H1 (cell line): Measurements from ENCODE around the gene KNDC1. TPM values are rescaled to one million over a fixed set of nuclear protein-coding genes. Genes with fewer than 3 reads are reported as not detected.

Source experiments
- CTCF ChIA-PET: fragments of 300-600 bp; sonication (Branson Sonifier 250); formaldehyde crosslinking; loops from one replicate; lab custom pipeline; 2021; ENCODE audit not compliant: partially characterized antibody; lab: Charles Lee
- POLR2A ChIA-PET: fragments of 300-600 bp; sonication (Branson Sonifier 250); formaldehyde crosslinking; loops from one replicate; lab custom pipeline; 2021; ENCODE audit warnings: inconsistent platforms; ENCODE audit not compliant: partially characterized antibody; lab: Charles Lee
- DNase-seq, 2 experiments: peaks; one replicate each; pipeline versions ENCODE4 v3.0.0 to v3.0.0-alpha.2; 2010 to 2022; ENCODE audit warnings: low spot score in 2 of 2, low read depth in 1 of 2, mixed read lengths in 1 of 2
- FAIRE-seq: peaks from 2 replicates; lab custom pipeline; 2011; peaks lifted over from hg19 to GRCh38; lab: Jason Lieb, UNC
- H2AFZ ChIP-seq: 2 replicates; pipeline ENCODE4 v1.8.1; 2012; ENCODE audit warnings: low read length, inconsistent platforms
- H2AK5ac ChIP-seq: 2 replicates; pipeline ENCODE4 v1.6.1; 2013; ENCODE audit warnings: low read depth, low read length
- H2BK120ac ChIP-seq: replicated peaks from 2 replicates; pipeline ENCODE3; 2013; ENCODE audit warnings: low read depth, low read length, inconsistent platforms
- H2BK12ac ChIP-seq: 2 replicates; pipeline ENCODE4 v1.6.1; 2013; ENCODE audit warnings: low read depth, low read length
- H2BK15ac ChIP-seq: 2 replicates; pipeline ENCODE4 v1.6.1; 2013; ENCODE audit warnings: low read length
- H2BK20ac ChIP-seq: 2 replicates; pipeline ENCODE4 v1.6.1; 2013; ENCODE audit warnings: low read length
- H2BK5ac ChIP-seq: 2 replicates; pipeline ENCODE4 v1.6.1; 2013; ENCODE audit warnings: low read depth, low read length
- H3K14ac ChIP-seq: 2 replicates; pipeline ENCODE4 v1.6.1; 2013; ENCODE audit warnings: inconsistent platforms; ENCODE audit not compliant: insufficient read length
- H3K18ac ChIP-seq: 2 replicates; pipeline ENCODE4 v1.6.1; 2013; ENCODE audit warnings: low read length; ENCODE audit errors: extremely low read depth
- H3K23ac ChIP-seq: 2 replicates; pipeline ENCODE4 v1.6.1; 2013; ENCODE audit warnings: inconsistent platforms; ENCODE audit not compliant: insufficient read length
- H3K23me2 ChIP-seq: 2 replicates; pipeline ENCODE4 v1.6.1; 2013; ENCODE audit warnings: low read depth, low read length
- H3K27ac ChIP-seq: 2 replicates; pipeline ENCODE4 v1.6.1; 2011; ENCODE audit warnings: low read depth, low read length, inconsistent platforms
- H3K27me3 ChIP-seq, 4 experiments: replicated peaks in 1 of 4; 1 replicate in 1 of 4; 2 replicates in 3 of 4; pipeline versions ENCODE4 v1.6.1 to v1.8.1; 2011 to 2013; ENCODE audit warnings: low read length in 3 of 4, mild to moderate bottlenecking in 3 of 4, inconsistent platforms in 2 of 4, mixed read lengths in 2 of 4, moderate library complexity in 1 of 4; ENCODE audit not compliant: control insufficient read depth in 3 of 4, insufficient read depth in 3 of 4; ENCODE audit errors: extremely low read depth in 1 of 4
- H3K36me3 ChIP-seq, 4 experiments: 2 replicates each; pipeline versions ENCODE4 v1.6.1 to v1.8.1; 2011 to 2013; ENCODE audit warnings: mild to moderate bottlenecking in 4 of 4, low read length in 3 of 4, moderate library complexity in 2 of 4, control low read depth in 1 of 4, inconsistent platforms in 1 of 4; ENCODE audit not compliant: insufficient read depth in 4 of 4, control insufficient read depth in 2 of 4
- H3K4ac ChIP-seq: replicated peaks from 2 replicates; pipeline ENCODE3; 2013; ENCODE audit warnings: low read length, low read depth, mixed read lengths, inconsistent platforms; ENCODE audit not compliant: insufficient read length
- H3K4me1 ChIP-seq, 4 experiments: replicated peaks in 1 of 4; 1 replicate in 1 of 4; 2 replicates in 3 of 4; pipeline versions ENCODE4 v1.6.1 to v1.8.1; 2011 to 2013; ENCODE audit warnings: low read length in 3 of 4, inconsistent platforms in 2 of 4, mixed read lengths in 1 of 4; ENCODE audit not compliant: insufficient read depth in 4 of 4, control insufficient read depth in 3 of 4
- H3K4me2 ChIP-seq, 2 experiments: 2 replicates each; pipeline versions ENCODE4 v1.6.1 to v1.8.1; 2011 to 2013; ENCODE audit warnings: low read depth in 2 of 2, low read length in 2 of 2, control low read depth in 1 of 2, inconsistent platforms in 1 of 2, mild to moderate bottlenecking in 1 of 2; ENCODE audit not compliant: insufficient read depth in 1 of 2
- H3K4me3 ChIP-seq, 4 experiments: fragments of 200-600, 300-600 bp in 1 of 4; sonication (generic), shearing (Covaris generic), sonication (Bioruptor Twin) in 1 of 4; 2 replicates each; pipeline versions ENCODE4 v1.5.1 to v1.8.1; 2011 to 2016; ENCODE audit warnings: low read length in 4 of 4, low read depth in 3 of 4, control low read depth in 2 of 4, inconsistent platforms in 2 of 4, mild to moderate bottlenecking in 2 of 4, mixed read lengths in 1 of 4, moderate library complexity in 1 of 4; ENCODE audit not compliant: insufficient read depth in 2 of 4; ENCODE audit errors: extremely low read depth in 1 of 4
- H3K56ac ChIP-seq: replicated peaks from 2 replicates; pipeline ENCODE3; 2013; ENCODE audit warnings: low read depth, mild to moderate bottlenecking, mixed read lengths, low read length, inconsistent platforms; ENCODE audit not compliant: insufficient read length
- H3K79me1 ChIP-seq: 2 replicates; pipeline ENCODE4 v1.6.1; 2013; ENCODE audit warnings: low read depth, low read length, control low read depth
- H3K79me2 ChIP-seq, 2 experiments: 2 replicates each; pipeline versions ENCODE4 v1.6.1 to v1.8.1; 2012 to 2013; ENCODE audit warnings: low read length in 2 of 2, mild to moderate bottlenecking in 2 of 2, inconsistent platforms in 1 of 2; ENCODE audit not compliant: insufficient read depth in 2 of 2, control insufficient read depth in 1 of 2
- H3K9ac ChIP-seq, 4 experiments: replicated peaks in 1 of 4; 1 replicate in 1 of 4; 2 replicates in 3 of 4; pipeline versions ENCODE4 v1.6.1 to v1.8.1; 2011 to 2013; ENCODE audit warnings: low read depth in 3 of 4, low read length in 3 of 4, control low read depth in 2 of 4, mild to moderate bottlenecking in 2 of 4, moderate library complexity in 2 of 4, inconsistent platforms in 1 of 4; ENCODE audit errors: extremely low read depth in 1 of 4
- H3K9me3 ChIP-seq, 2 experiments: 2 replicates each; pipeline versions ENCODE4 v1.6.1 to v1.8.1; 2012 to 2013; ENCODE audit warnings: mild to moderate bottlenecking in 2 of 2, moderate library complexity in 2 of 2, control low read depth in 1 of 2, inconsistent platforms in 1 of 2, low read depth in 1 of 2, low read length in 1 of 2, mixed read lengths in 1 of 2; ENCODE audit not compliant: insufficient read depth in 2 of 2
- H4K20me1 ChIP-seq, 2 experiments: replicated peaks in 1 of 2; 2 replicates each; pipeline versions ENCODE3 to v1.8.1; 2011 to 2013; ENCODE audit warnings: inconsistent platforms in 2 of 2, low read length in 2 of 2, mild to moderate bottlenecking in 1 of 2; ENCODE audit not compliant: insufficient read depth in 2 of 2, control insufficient read depth in 1 of 2
- H4K5ac ChIP-seq: 2 replicates; pipeline ENCODE4 v1.6.1; 2013; ENCODE audit warnings: low read length, low read depth, mixed read lengths, inconsistent platforms; ENCODE audit not compliant: insufficient read length
- H4K8ac ChIP-seq: 2 replicates; pipeline ENCODE4 v1.8.0; 2013; ENCODE audit warnings: mild to moderate bottlenecking, moderate library complexity, low read length, inconsistent platforms; ENCODE audit not compliant: insufficient read depth; ENCODE audit errors: extremely low read depth
- H4K91ac ChIP-seq: replicated peaks from 2 replicates; pipeline ENCODE3; 2013; ENCODE audit warnings: low read length, mixed read lengths, inconsistent platforms; ENCODE audit not compliant: insufficient read length
- ATF2 ChIP-seq: IDR thresholded peaks from 2 replicates; pipeline ENCODE4 v1.6.1; 2012; ENCODE audit warnings: low read length, inconsistent platforms
- ATF3 ChIP-seq: IDR thresholded peaks from 2 replicates; pipeline ENCODE4 v1.6.1; 2011; ENCODE audit warnings: low read depth, mild to moderate bottlenecking, low read length; ENCODE audit not compliant: insufficient read depth
- EZH2 ChIP-seq: fragments of 200-600 bp; sonication (generic); IDR thresholded peaks from 2 replicates; pipeline ENCODE4 v1.7.1; 2012; ENCODE audit warnings: low read depth, mild to moderate bottlenecking, moderate library complexity, low read length, inconsistent platforms; ENCODE audit not compliant: severe bottlenecking
- FOSL1 ChIP-seq: IDR thresholded peaks from 2 replicates; pipeline ENCODE4 v1.6.1; 2011; ENCODE audit warnings: mild to moderate bottlenecking, low read depth, low read length, moderate library complexity; ENCODE audit not compliant: insufficient read depth
- GABPA ChIP-seq: IDR thresholded peaks from 2 replicates; pipeline ENCODE4 v1.6.1; 2011; ENCODE audit warnings: mild to moderate bottlenecking, low read length, moderate library complexity, borderline replicate concordance; ENCODE audit not compliant: insufficient read depth
- HDAC2 ChIP-seq, 2 experiments: fragments of 300-600 bp in 1 of 2; sonication (generic) in 1 of 2; IDR thresholded peaks; 2 replicates each; pipeline ENCODE4 v1.6.1; 2011 to 2012; ENCODE audit warnings: low read depth in 2 of 2, low read length in 2 of 2, mild to moderate bottlenecking in 2 of 2, moderate library complexity in 2 of 2, borderline replicate concordance in 1 of 2, inconsistent platforms in 1 of 2
- NRF1 ChIP-seq: IDR thresholded peaks from 2 replicates; pipeline ENCODE4 v1.6.1; 2011; ENCODE audit warnings: mild to moderate bottlenecking, low read depth, low read length, improper control_type of control experiment
- SP4 ChIP-seq: IDR thresholded peaks from 2 replicates; pipeline ENCODE4 v1.6.1; 2012; ENCODE audit warnings: low read length, inconsistent platforms
- TEAD4 ChIP-seq: IDR thresholded peaks from 2 replicates; pipeline ENCODE4 v1.6.1; 2012; ENCODE audit warnings: low read depth, low read length, inconsistent platforms, mixed read lengths
- WGBS, 2 experiments: shearing (Covaris generic) in 1 of 2; methylation state at CpG; one replicate each; pipeline versions ENCODE4 v1.1.6 to v1.1.7; 2013 to 2015; ENCODE audit warnings: low lambda C conversion rate in 2 of 2, mixed read lengths in 2 of 2, inconsistent platforms in 1 of 2, low coverage in 1 of 2, missing lambda C conversion rate in 1 of 2; ENCODE audit not compliant: insufficient replicate concordance in 2 of 2, insufficient coverage in 1 of 2, insufficient read length in 1 of 2; ENCODE audit errors: extremely low coverage in 1 of 2, missing lambda C conversion rate in 1 of 2; 5-methylcytosine and 5-hydroxymethylcytosine counted together
- polyA plus RNA-seq, 7 experiments: library from polyadenylated mRNA; depleted of rRNA in 3 of 7; stranded (reverse) in 5 of 7; unstranded in 2 of 7; fragments of >200 nt in 5 of 7; fragments of 200-250 nt in 2 of 7; gene quantifications; 1 replicate in 5 of 7; 2 replicates in 1 of 7; 4 replicates in 1 of 7; pipeline versions ENCODE4 v1.2.1 to v1.2.3, GENCODE V29; 2011 to 2013; ENCODE audit warnings: missing spikeins in 2 of 7, mixed read lengths in 2 of 7
- total RNA-seq: library from RNA; stranded (reverse); fragmentation: NEBNext Ultra II Directional; extraction: Animal tissue kit (Norgen Biotek cat#: 25700); gene quantifications from 2 replicates; pipeline ENCODE4 v1.2.1, GENCODE V29; 2021

Gene KNDC1
- total and polyA plus RNA-seq, 2 of the 8 experiments (the other 6 are each of a cell fraction or from before 2014, with no cell fraction given) = 7.5 to 16.7 TPM

GRCh38 chr10:133251388-133252222 is 91.6 kb downstream of the KNDC1 start:
- Histone ChIP-seq H2BK5ac (no peak overlapping the region), H3K4me1 (peaks cover 0 to 7% (median 7%) of the 10 kb centered on the region in 4 experiments; a peak in 5 of 7 replicates), H2AK5ac (no peak overlapping the region), H3K9ac (no peak overlapping the region), H3K23me2 (0 out of 2 replicates have a peak, but pooled peaks cover 1% of the 10 kb centered on the region), H3K27ac (no peak overlapping the region), H2BK15ac (no peak overlapping the region), H2AFZ (no peak overlapping the region), H3K4ac (no peak overlapping the region), H3K36me3 (no peaks in the 10 kb centered on the region), H4K5ac (no peak overlapping the region), H3K56ac (no peak overlapping the region), H3K79me1 (0 out of 2 replicates have a peak, but pooled peaks cover 2% of the 10 kb centered on the region), H2BK20ac (no peak overlapping the region), H3K23ac (no peak overlapping the region), H3K9me3 (no peaks in the 10 kb centered on the region), H2BK12ac (no peak overlapping the region), H3K4me2 (no peak overlapping the region), H3K79me2 (no peaks in the 10 kb centered on the region), H3K14ac (no peak overlapping the region), H3K4me3 (no peak overlapping the region), H3K18ac (no peak overlapping the region), H4K8ac (no peak overlapping the region), H2BK120ac (no peak overlapping the region), H4K20me1 (peaks cover 0 to 5% of the 10 kb centered on the region in 2 experiments), H3K27me3 (no peaks in the 10 kb centered on the region; a peak in 3 of 7 replicates), H4K91ac (no peak overlapping the region)
- CTCF ChIA-PET = no interaction called here
- WGBS, 2 experiments = 85% methylated on average over 26 of the region's 28 CpGs; no CpG with 5 or more reads in 1 of the 2 experiments
- POLR2A ChIA-PET = no interaction called here
- FAIRE-seq (no peak), DNase-seq (no peak)
- TF ChIP-seq SP4 (no peak), FOSL1 (no peak), GABPA (no peak), ATF2 (no peak), ATF3 (no peak), TEAD4 (no peak), NRF1 (no peak), HDAC2 (IDR thresholded peaks at IDR 0.05; ENCODE audit: borderline replicate concordance in 1 of 2, low read depth in 2 of 2, low read length in 2 of 2) (no peak), EZH2 (no peak)
